Prostate gland (tissue), 2 donors: ENCODE results near the gene C2CD4D.

Experiments used
- CTCF ChIP-seq, 4 experiments: fragments of 200-600 bp in 2 of 4; fragments of 450-650 bp in 2 of 4; sonication (generic) in 2 of 4; IDR thresholded peaks; 1 replicate in 3 of 4; 2 replicates in 1 of 4; pipeline ENCODE4 v1.5.1; 2016 to 2019; ENCODE audit warnings: antibody characterized with exemption in 4 of 4, mild to moderate bottlenecking in 2 of 4, moderate library complexity in 2 of 4
- POLR2A ChIP-seq: fragments of 450-650 bp; IDR thresholded peaks from one replicate; pipeline ENCODE4 v1.6.1; 2016; ENCODE audit warnings: antibody characterized with exemption, mild to moderate bottlenecking
- POLR2AphosphoS5 ChIP-seq: sonication (generic); formaldehyde crosslinking; IDR thresholded peaks from one replicate; pipeline ENCODE4 v1.6.1; 2017; ENCODE audit warnings: antibody characterized with exemption

- TF ChIP-seq POLR2AphosphoS5 (no peak), CTCF (IDR thresholded peaks at IDR 0.05) (no peak), POLR2A (no peak)
Measured at GRCh38 chr1:151807766-151808165, 31.9 kb downstream of the C2CD4D start.
